Measurements from ENCODE around the gene GON4L. TPM values are rescaled to one million over a fixed set of nuclear protein-coding genes. Genes with fewer than 3 reads are reported as not detected.

GON4L gene
- total RNA-seq, 1 experiment from 2014 or later, result 54.4 TPM

DNA sequence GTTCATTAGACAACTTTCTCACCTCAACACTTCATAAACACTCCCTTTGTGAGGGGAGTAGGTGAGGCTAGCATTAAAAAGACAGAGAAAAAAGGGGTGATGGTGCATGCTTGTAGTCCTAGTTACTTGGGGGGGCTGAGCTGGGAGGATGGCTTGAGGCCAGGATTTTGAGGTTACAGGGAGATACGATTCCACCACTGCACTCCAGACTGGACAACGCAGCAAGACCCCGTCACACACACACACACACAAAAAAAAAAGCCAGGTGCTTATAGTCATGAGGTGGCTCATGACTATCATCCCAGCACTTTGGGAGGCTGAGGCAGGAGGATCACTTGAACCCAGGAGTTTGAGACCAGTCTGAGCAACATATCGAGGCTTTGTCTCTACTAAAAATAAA lies 29.6 kb downstream of the GON4L start:
- no peaks in the 10 kb centered on the region for H3K27me3 Mint-ChIP-seq (ENCODE audit: low read depth)
- no peaks in the 10 kb centered on the region for H3K9me3 Mint-ChIP-seq
- DNase-seq (ENCODE audit: low spot score) (no peak), ATAC-seq (no peak)
- peaks cover 29% of the 10 kb centered on the region for H3K36me3 Mint-ChIP-seq
- POLR2A ChIA-PET, result no interaction called here
- CTCF ChIA-PET, result no interaction called here
- TF ChIP-seq CBFB (CRISPR knock-in tag; IDR thresholded peaks at IDR 0.05; ENCODE audit: low read depth), result no peak
- peak; percentile 81 for TF ChIP-seq ZNF121 (CRISPR knock-in tag; IDR thresholded peaks at IDR 0.05)
- TF ChIP-seq, protein P1, sequence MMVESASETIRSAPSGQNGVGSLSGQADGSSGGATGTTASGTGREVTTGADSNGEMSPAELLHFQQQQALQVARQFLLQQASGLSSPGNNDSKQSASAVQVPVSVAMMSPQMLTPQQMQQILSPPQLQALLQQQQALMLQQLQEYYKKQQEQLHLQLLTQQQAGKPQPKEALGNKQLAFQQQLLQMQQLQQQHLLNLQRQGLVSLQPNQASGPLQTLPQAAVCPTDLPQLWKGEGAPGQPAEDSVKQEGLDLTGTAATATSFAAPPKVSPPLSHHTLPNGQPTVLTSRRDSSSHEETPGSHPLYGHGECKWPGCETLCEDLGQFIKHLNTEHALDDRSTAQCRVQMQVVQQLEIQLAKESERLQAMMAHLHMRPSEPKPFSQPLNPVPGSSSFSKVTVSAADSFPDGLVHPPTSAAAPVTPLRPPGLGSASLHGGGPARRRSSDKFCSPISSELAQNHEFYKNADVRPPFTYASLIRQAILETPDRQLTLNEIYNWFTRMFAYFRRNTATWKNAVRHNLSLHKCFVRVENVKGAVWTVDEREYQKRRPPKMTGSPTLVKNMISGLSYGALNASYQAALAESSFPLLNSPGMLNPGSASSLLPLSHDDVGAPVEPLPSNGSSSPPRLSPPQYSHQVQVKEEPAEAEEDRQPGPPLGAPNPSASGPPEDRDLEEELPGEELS (CRISPR knock-in tag; IDR thresholded peaks at IDR 0.05), result no peak
- TF ChIP-seq, protein P2, sequence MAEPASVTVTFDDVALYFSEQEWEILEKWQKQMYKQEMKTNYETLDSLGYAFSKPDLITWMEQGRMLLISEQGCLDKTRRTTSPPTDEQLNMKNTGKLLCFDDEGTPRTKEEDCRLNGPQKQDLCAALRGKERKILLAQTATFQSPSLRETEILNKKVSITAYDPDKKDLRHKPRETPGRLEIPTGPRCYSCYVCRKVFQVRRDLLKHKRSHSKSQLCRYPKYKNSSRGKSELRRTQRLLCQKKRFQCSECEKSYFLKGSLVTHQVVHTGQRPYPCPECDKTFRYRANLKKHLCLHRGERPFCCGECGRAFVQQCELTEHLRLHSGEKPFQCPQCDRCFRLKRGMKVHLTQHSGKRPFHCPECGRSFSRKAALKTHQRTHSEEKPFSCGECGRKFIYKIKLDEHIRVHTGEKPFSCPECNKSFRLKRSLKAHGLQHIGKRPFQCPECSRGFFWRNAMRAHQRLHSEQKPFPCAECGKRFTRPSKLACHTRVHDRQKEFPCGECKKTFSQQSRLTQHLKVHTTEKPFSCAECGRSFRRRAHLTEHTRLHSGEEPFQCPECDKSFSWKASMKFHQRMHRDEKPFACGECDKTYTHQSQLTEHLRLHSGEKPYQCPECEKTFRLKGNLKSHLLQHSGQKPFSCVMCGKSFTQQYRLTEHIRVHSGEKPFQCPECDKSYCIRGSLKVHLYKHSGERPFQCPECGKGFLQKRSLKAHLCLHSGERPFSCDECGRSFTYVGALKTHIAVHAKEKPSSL (CRISPR knock-in tag; conservative IDR thresholded peaks at IDR 0.05), result no peak
- no peak for TF ChIP-seq RELA (CRISPR knock-in tag; IDR thresholded peaks at IDR 0.05; ENCODE audit: borderline replicate concordance)
- no peak for TF ChIP-seq GTF2I (CRISPR knock-in tag; conservative IDR thresholded peaks at IDR 0.05)
- H3K4me3 Mint-ChIP-seq, result no peak overlapping the region
- no peak overlapping the region for H3K27ac Mint-ChIP-seq
- no peaks in the 10 kb centered on the region for H3K4me1 Mint-ChIP-seq

DNA sequence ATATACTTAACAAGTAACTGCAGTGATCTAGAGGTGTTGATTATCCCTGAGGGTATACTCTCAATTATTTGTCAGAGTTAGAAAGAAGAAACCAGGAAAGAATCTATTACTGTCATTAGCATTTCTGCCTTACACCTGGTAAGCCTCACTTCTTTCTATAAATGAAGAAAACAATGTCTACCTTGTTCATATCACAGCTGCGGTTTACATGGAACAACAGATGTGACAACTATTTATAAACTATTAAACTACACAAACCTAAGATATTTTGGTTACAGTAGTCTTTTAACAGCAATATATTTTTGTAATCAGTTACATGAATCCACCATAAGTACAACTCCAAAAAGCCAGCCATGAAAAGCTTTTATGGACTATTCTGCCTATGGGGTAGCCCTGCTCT lies 40.7 kb downstream of the GON4L start:
- Mint-ChIP-seq H3K9me3 (no peaks in the 10 kb centered on the region), H3K4me1 (peaks cover 7% of the 10 kb centered on the region), H3K27me3 (ENCODE audit: low read depth) (no peaks in the 10 kb centered on the region), H3K27ac (no peak overlapping the region), H3K36me3 (peaks cover 60% of the 10 kb centered on the region), H3K4me3 (no peak overlapping the region)
- no peak for ATAC-seq
- ChIA-PET POLR2A (no interaction called here), CTCF (interaction anchor here (1.0 kb wide), 1 partner anchor 87 kb away, joined by 4 read pairs; no protein-coding TSS in a partner anchor)
- DNase-seq (ENCODE audit: low spot score), result no peak
- no peak for TF ChIP-seq OVOL2 (CRISPR knock-in tag; IDR thresholded peaks at IDR 0.05; ENCODE audit: borderline replicate concordance)
- TF ChIP-seq, protein P3, sequence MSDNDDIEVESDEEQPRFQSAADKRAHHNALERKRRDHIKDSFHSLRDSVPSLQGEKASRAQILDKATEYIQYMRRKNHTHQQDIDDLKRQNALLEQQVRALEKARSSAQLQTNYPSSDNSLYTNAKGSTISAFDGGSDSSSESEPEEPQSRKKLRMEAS (CRISPR knock-in tag; IDR thresholded peaks at IDR 0.05), result no peak
- TF ChIP-seq, protein P4, sequence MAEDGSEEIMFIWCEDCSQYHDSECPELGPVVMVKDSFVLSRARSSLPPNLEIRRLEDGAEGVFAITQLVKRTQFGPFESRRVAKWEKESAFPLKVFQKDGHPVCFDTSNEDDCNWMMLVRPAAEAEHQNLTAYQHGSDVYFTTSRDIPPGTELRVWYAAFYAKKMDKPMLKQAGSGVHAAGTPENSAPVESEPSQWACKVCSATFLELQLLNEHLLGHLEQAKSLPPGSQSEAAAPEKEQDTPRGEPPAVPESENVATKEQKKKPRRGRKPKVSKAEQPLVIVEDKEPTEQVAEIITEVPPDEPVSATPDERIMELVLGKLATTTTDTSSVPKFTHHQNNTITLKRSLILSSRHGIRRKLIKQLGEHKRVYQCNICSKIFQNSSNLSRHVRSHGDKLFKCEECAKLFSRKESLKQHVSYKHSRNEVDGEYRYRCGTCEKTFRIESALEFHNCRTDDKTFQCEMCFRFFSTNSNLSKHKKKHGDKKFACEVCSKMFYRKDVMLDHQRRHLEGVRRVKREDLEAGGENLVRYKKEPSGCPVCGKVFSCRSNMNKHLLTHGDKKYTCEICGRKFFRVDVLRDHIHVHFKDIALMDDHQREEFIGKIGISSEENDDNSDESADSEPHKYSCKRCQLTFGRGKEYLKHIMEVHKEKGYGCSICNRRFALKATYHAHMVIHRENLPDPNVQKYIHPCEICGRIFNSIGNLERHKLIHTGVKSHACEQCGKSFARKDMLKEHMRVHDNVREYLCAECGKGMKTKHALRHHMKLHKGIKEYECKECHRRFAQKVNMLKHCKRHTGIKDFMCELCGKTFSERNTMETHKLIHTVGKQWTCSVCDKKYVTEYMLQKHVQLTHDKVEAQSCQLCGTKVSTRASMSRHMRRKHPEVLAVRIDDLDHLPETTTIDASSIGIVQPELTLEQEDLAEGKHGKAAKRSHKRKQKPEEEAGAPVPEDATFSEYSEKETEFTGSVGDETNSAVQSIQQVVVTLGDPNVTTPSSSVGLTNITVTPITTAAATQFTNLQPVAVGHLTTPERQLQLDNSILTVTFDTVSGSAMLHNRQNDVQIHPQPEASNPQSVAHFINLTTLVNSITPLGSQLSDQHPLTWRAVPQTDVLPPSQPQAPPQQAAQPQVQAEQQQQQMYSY (CRISPR knock-in tag; IDR thresholded peaks at IDR 0.05), result no peak
- TF ChIP-seq, protein P5, sequence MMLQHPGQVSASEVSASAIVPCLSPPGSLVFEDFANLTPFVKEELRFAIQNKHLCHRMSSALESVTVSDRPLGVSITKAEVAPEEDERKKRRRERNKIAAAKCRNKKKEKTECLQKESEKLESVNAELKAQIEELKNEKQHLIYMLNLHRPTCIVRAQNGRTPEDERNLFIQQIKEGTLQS (CRISPR knock-in tag; conservative IDR thresholded peaks at IDR 0.05), result no peak
- TF ChIP-seq, protein P6, sequence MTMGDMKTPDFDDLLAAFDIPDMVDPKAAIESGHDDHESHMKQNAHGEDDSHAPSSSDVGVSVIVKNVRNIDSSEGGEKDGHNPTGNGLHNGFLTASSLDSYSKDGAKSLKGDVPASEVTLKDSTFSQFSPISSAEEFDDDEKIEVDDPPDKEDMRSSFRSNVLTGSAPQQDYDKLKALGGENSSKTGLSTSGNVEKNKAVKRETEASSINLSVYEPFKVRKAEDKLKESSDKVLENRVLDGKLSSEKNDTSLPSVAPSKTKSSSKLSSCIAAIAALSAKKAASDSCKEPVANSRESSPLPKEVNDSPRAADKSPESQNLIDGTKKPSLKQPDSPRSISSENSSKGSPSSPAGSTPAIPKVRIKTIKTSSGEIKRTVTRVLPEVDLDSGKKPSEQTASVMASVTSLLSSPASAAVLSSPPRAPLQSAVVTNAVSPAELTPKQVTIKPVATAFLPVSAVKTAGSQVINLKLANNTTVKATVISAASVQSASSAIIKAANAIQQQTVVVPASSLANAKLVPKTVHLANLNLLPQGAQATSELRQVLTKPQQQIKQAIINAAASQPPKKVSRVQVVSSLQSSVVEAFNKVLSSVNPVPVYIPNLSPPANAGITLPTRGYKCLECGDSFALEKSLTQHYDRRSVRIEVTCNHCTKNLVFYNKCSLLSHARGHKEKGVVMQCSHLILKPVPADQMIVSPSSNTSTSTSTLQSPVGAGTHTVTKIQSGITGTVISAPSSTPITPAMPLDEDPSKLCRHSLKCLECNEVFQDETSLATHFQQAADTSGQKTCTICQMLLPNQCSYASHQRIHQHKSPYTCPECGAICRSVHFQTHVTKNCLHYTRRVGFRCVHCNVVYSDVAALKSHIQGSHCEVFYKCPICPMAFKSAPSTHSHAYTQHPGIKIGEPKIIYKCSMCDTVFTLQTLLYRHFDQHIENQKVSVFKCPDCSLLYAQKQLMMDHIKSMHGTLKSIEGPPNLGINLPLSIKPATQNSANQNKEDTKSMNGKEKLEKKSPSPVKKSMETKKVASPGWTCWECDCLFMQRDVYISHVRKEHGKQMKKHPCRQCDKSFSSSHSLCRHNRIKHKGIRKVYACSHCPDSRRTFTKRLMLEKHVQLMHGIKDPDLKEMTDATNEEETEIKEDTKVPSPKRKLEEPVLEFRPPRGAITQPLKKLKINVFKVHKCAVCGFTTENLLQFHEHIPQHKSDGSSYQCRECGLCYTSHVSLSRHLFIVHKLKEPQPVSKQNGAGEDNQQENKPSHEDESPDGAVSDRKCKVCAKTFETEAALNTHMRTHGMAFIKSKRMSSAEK (CRISPR knock-in tag; IDR thresholded peaks at IDR 0.05; ENCODE audit: borderline replicate concordance), result no peak
- no peak for TF ChIP-seq MYBL2 (CRISPR knock-in tag; IDR thresholded peaks at IDR 0.05)
- TF ChIP-seq SP1 (CRISPR knock-in tag; conservative IDR thresholded peaks at IDR 0.05), result no peak
- TF ChIP-seq, protein P7, sequence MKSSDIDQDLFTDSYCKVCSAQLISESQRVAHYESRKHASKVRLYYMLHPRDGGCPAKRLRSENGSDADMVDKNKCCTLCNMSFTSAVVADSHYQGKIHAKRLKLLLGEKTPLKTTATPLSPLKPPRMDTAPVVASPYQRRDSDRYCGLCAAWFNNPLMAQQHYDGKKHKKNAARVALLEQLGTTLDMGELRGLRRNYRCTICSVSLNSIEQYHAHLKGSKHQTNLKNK (CRISPR knock-in tag; IDR thresholded peaks at IDR 0.05), result no peak
- no peak for TF ChIP-seq ZNF423 (CRISPR knock-in tag; IDR thresholded peaks at IDR 0.05)
- no peak for TF ChIP-seq KAT7 (CRISPR knock-in tag; IDR thresholded peaks at IDR 0.05; ENCODE audit: borderline replicate concordance)
- TF ChIP-seq, protein P8, sequence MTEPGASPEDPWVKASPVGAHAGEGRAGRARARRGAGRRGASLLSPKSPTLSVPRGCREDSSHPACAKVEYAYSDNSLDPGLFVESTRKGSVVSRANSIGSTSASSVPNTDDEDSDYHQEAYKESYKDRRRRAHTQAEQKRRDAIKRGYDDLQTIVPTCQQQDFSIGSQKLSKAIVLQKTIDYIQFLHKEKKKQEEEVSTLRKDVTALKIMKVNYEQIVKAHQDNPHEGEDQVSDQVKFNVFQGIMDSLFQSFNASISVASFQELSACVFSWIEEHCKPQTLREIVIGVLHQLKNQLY (CRISPR knock-in tag; IDR thresholded peaks at IDR 0.05), result no peak
- TF ChIP-seq TEAD1 (CRISPR knock-in tag; IDR thresholded peaks at IDR 0.05), result no peak
- TF ChIP-seq, protein P9, sequence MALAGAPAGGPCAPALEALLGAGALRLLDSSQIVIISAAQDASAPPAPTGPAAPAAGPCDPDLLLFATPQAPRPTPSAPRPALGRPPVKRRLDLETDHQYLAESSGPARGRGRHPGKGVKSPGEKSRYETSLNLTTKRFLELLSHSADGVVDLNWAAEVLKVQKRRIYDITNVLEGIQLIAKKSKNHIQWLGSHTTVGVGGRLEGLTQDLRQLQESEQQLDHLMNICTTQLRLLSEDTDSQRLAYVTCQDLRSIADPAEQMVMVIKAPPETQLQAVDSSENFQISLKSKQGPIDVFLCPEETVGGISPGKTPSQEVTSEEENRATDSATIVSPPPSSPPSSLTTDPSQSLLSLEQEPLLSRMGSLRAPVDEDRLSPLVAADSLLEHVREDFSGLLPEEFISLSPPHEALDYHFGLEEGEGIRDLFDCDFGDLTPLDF (CRISPR knock-in tag; IDR thresholded peaks at IDR 0.05), result no peak
